Measurements from ENCODE around the gene COL4A2.

DNA sequence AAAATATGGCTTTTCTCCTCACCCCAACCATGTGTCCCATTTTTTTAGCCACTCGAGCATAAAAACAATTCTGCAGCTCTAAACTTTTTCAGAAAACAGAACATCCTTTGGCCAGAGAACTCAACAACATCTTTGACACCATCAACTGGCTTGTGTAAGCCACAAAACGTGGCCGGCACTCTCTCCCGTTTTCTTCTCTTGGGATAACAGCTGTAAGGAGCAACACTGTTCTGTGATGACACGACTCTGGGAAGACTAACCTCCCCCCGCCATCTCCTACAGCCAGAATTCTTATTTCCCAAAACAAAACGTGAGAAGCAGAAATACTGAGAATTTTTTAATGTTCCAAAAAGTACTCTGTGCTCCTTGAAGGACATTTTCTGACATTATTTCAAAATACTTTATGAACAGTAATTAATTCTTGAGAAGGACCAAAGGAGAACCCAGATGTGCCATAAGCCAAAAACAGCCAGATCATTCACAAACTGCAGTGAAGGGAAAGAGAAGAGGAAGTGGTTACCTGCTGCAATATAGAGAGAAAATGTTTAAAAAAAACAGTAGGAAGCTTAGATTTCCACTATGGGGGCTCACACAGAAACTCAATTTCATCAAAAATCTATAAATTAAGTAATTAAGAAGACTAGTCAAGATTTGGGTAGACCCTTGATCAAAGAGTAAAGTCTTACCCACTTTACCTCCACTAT lies 25.9 kb upstream of the COL4A2 start:
- TF ChIP-seq, protein P1, sequence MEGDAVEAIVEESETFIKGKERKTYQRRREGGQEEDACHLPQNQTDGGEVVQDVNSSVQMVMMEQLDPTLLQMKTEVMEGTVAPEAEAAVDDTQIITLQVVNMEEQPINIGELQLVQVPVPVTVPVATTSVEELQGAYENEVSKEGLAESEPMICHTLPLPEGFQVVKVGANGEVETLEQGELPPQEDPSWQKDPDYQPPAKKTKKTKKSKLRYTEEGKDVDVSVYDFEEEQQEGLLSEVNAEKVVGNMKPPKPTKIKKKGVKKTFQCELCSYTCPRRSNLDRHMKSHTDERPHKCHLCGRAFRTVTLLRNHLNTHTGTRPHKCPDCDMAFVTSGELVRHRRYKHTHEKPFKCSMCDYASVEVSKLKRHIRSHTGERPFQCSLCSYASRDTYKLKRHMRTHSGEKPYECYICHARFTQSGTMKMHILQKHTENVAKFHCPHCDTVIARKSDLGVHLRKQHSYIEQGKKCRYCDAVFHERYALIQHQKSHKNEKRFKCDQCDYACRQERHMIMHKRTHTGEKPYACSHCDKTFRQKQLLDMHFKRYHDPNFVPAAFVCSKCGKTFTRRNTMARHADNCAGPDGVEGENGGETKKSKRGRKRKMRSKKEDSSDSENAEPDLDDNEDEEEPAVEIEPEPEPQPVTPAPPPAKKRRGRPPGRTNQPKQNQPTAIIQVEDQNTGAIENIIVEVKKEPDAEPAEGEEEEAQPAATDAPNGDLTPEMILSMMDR (conservative IDR thresholded peaks at IDR 0.05; ENCODE audit: low read length): no peak
- no peak for TF ChIP-seq EZH2phosphoT487 (IDR thresholded peaks at IDR 0.05; ENCODE audit: borderline replicate concordance)
